Neutrophil (primary cell): ENCODE data around the gene C1QC.
"Not testable (repeated sequence)": the region's sequence is repeated elsewhere in the genome, so short reads cannot be mapped to it uniquely, and the experiment has no call there.

Source experiments
- H3K27ac ChIP-seq: fragments of 200-600 bp; sonication (generic); 2 replicates; pipeline ENCODE4 v1.5.1; 2016; ENCODE audit warnings: mild to moderate bottlenecking, moderate library complexity
- H3K27me3 ChIP-seq: fragments of 200-600 bp; sonication (generic); 2 replicates; pipeline ENCODE4 v1.6.0; 2016; ENCODE audit warnings: mild to moderate bottlenecking
- H3K36me3 ChIP-seq: fragments of 200-600 bp; sonication (generic); 2 replicates; pipeline ENCODE4 v1.5.1; 2017
- H3K4me1 ChIP-seq, 2 experiments: fragments of 200-600 bp in 1 of 2; sonication (generic) in 1 of 2; 1 replicate in 1 of 2; 2 replicates in 1 of 2; pipeline versions ENCODE4 v1.5.1 to v1.6.1; 2013 to 2016; ENCODE audit warnings: low read depth in 1 of 2, low read length in 1 of 2, mild to moderate bottlenecking in 1 of 2, moderate library complexity in 1 of 2; ENCODE audit not compliant: control insufficient read depth in 1 of 2, insufficient read depth in 1 of 2
- H3K4me3 ChIP-seq, 2 experiments: fragments of 200-600 bp in 1 of 2; sonication (generic) in 1 of 2; 1 replicate in 1 of 2; 2 replicates in 1 of 2; pipeline ENCODE4 v1.5.1; 2013 to 2016; ENCODE audit warnings: low read depth in 1 of 2, low read length in 1 of 2, mild to moderate bottlenecking in 1 of 2, moderate library complexity in 1 of 2
- H3K9me3 ChIP-seq: fragments of 200-600 bp; sonication (generic); 2 replicates; pipeline ENCODE4 v1.5.1; 2016
- TF ChIP-seq, protein P1 (sequence below): fragments of 200-600 bp; sonication (generic); IDR thresholded peaks from 2 replicates; pipeline ENCODE4 v1.5.1; 2016; ENCODE audit warnings: antibody characterized with exemption

Gene C1QC

DNA sequence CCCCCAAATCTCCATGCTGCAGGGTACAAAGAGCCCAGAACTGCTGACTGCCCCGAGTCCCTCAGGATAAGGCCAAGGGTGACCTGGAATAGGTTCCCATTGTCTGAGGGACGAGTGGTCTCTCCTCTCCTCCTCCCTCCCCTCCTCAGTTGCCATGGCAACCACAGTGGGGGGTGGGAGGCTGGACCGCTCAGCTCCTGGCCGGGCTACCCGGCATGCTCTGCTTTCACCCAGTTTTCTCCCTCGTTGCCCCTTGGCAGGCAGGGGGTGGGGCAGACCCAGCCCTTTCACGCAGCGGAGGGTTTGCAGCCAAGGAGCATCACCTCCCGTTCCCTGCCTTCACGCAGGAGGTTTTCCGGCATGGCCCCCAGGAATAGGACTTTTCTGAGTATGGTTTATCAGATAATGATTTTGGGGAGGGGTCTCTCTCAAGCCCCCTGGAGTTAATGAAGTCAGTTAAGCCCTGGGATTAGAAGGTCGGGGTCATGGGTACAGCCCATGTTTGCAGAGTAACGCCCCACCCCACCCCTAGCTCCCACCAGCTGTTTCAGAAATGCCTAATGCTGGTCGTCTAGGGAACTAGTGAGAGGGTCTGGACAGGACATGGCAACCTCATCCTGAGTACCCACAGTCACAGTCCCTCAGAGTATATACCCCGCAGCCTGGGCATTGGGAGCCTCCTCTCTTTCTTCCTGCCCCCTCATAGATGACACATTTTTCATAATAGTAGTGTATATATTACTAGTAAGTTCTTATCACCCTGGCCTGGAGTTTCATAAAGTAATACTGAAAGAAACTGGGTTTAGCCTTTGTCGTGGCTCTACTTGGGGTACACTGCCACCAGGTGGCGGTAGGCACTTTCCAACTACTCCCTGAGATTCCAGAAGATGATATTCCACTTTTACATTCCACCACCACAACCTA is 30.3 kb downstream of the C1QC start:
- Histone ChIP-seq H3K4me1 (no peaks in the 10 kb centered on the region), H3K9me3 (no peaks in the 10 kb centered on the region), H3K4me3 (no peak overlapping the region), H3K36me3 (no peaks in the 10 kb centered on the region), H3K27me3 (peaks cover 44% of the 10 kb centered on the region), H3K27ac (no peak overlapping the region)
- TF ChIP-seq, protein P1, sequence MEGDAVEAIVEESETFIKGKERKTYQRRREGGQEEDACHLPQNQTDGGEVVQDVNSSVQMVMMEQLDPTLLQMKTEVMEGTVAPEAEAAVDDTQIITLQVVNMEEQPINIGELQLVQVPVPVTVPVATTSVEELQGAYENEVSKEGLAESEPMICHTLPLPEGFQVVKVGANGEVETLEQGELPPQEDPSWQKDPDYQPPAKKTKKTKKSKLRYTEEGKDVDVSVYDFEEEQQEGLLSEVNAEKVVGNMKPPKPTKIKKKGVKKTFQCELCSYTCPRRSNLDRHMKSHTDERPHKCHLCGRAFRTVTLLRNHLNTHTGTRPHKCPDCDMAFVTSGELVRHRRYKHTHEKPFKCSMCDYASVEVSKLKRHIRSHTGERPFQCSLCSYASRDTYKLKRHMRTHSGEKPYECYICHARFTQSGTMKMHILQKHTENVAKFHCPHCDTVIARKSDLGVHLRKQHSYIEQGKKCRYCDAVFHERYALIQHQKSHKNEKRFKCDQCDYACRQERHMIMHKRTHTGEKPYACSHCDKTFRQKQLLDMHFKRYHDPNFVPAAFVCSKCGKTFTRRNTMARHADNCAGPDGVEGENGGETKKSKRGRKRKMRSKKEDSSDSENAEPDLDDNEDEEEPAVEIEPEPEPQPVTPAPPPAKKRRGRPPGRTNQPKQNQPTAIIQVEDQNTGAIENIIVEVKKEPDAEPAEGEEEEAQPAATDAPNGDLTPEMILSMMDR, result no peak

DNA sequence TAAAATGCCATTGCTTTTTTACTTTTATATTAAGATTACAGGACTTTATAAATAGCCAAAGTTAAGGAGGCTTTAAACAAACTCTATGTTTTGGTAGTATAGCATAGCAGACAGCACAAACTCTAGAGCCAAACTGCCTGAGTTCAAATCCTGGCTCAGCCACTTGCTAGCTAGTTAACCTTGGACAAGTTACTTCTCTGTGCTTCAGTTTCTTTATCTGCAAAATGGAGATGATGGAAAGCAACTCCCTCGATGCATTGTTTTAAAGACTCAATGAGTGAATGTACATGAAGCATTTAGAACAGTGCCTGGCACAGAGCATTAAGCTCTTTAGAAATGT is 30.9 kb downstream of the C1QC start:
- Histone ChIP-seq H3K4me1 (no peaks in the 10 kb centered on the region), H3K36me3 (no peaks in the 10 kb centered on the region), H3K27me3 (peaks cover 44% of the 10 kb centered on the region), H3K9me3 (no peaks in the 10 kb centered on the region), H3K27ac (no peak overlapping the region), H3K4me3 (no peak overlapping the region)
- TF ChIP-seq, protein P1, result no peak

DNA sequence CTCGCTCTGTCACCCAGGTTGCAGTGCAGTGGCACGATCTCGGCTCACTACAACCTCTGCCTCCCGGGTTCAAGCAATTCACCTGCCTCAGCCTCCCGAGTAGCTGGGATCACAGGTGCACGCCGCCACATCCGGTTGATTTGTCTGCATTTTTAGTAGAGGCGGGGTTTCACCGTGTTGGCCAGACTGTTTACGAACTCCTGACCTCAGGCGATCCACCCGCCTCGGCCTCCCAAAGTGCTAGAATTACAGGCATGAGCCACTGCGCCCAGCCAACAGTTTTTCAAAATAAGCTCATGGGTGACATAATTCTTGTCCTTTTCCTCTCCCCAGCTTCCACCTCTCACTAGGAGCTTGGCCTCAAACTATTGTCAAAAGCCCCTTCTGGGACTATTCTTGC is 32.7 kb downstream of the C1QC start:
- H3K4me3 ChIP-seq, H3K36me3 ChIP-seq, H3K9me3 ChIP-seq, H3K27ac ChIP-seq, H3K4me1 ChIP-seq: not testable (repeated sequence)
- H3K27me3 ChIP-seq, result peaks cover 39% of the 10 kb centered on the region

DNA sequence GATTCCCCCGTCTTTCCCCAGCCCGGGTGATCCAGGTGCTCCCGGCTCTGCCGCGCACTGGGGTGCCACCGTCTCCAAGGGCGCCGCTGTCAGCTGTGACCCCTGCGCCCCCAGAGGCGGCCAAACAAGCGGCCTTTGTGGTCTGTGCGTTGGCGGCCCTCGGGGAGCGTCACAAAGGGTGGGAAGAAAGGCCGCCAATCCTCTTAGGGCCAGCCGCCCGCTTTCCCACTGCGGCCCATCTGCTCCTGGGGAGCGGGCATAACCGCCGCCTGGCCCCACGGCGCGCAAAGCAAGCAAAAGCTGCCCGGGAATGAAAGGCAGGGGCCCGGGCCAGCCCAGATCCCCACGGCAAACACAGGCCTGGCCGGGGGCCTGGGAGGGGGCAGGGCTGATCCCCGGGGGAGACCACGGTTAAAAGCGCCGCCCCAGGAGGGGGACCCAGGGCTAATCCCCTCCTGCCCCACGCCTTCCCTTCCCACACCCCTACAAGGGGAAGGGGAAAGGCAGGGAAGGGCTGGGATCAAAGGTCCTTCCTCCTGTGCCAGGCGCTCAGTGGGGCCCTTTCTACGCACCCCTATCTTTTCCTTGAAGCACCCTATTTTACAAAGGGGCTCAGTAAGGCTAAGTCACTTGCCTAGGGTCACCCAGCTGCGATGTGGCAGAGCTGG is 33.6 kb downstream of the C1QC start:
- H3K36me3 ChIP-seq, result no peaks in the 10 kb centered on the region

DNA sequence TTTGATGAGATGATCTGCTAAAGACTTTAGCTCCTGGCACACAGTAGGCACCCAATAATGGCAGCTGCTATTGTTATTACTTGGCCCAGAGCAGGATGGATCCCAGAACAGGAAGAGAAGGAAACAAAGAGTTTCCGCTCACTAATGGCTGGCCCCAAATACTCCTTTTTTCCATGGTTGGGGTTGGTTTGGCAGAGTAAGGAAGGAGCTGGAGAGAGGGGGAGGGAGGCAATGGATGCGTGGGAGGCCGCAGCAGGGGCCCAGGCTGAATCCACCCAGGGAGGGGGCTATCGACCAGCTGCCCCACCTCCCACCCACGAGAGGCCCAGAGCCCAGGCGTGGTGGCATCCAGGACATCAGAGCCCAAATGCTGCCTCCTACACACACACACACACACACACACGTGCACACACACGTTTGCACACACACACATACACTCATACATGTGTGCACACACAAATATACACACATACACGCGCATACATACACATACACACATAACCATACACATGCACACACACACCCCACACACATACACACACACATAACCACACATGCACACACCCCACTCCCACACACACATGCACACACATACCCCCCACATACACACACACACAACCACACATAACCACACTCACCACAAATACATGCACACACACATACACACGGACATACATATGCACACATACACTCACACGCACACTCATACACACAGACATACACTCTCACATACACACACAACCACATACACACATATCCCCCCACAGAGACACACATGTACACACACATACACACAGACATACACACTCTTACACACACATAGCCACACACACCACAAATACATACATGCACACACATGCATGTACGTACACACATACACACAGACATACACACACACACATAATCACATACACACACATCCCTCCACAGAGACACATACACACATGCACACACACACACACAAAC is 34.8 kb downstream of the C1QC start:
- no peak overlapping the region for H3K27ac ChIP-seq
- TF ChIP-seq, protein P1, result no peak
- H3K27me3 ChIP-seq, result peaks cover 18% of the 10 kb centered on the region

More for the DNA sequence above, 33.6 kb downstream of the C1QC start:
- Histone ChIP-seq H3K27me3 (peaks cover 30% of the 10 kb centered on the region), H3K9me3 (no peaks in the 10 kb centered on the region), H3K27ac (no peak overlapping the region), H3K4me1 (no peaks in the 10 kb centered on the region), H3K4me3 (no peak overlapping the region)
- TF ChIP-seq, protein P1, result no peak

More for the DNA sequence above, 34.8 kb downstream of the C1QC start:
- Histone ChIP-seq H3K9me3 (no peaks in the 10 kb centered on the region), H3K36me3 (no peaks in the 10 kb centered on the region), H3K4me3 (no peak overlapping the region), H3K4me1 (no peaks in the 10 kb centered on the region)
